GM19372 (cell line): ENCODE data around the gene ABCF2.

ENCODE experiments used
- ATAC-seq: cut with Tn5 transposase; IDR thresholded peaks from one replicate; pipeline ENCODE4 v1.9.1; 2021; ENCODE audit warnings: mild to moderate bottlenecking, low read depth, moderate library complexity; ENCODE audit not compliant: unreplicated experiment

The ABCF2 gene

DNA sequence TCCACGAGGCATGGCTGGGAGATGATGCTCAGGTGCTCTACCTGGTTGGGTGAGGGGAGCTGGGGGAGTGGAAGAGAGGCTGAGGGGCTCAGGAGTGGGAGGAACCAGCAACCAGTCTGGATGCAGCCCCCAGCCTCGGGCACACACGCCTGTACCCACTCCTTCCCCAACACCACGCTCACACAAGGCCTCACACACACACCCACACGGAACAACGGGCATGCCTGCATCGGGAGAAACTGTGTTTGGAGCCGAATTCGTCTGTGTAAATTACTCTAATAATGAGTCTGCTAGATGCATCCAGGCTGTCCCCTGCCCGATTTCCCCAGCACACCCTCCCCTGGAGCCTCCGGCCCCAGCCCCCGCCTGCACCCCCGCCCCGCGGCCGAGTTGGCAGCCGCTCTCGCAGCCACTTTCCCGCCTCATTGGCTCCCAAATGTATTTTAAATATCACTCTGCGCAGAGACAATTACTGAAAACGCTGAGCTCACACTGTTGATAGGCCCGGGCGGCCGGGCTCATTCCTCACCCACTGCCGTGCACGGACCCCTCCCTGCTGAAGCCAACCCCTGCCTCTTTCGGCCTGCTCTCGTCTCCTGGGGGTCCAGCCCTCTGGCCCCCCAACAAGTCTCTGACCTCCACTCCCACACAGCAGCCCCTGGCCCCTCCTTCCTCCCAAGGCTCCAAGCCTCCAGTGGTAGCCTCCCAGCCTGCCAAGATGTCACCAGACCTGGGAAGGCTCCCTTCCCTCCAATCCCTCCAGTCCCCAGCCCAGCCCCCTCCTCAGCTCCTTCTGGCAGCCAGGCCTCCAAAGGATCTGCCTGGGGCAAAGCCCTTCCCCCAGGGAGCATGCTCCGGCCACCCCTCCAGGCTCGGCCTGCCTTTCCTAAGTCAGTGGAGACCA is 27.8 kb downstream of the ABCF2 start:
- ATAC-seq, result no peak

DNA sequence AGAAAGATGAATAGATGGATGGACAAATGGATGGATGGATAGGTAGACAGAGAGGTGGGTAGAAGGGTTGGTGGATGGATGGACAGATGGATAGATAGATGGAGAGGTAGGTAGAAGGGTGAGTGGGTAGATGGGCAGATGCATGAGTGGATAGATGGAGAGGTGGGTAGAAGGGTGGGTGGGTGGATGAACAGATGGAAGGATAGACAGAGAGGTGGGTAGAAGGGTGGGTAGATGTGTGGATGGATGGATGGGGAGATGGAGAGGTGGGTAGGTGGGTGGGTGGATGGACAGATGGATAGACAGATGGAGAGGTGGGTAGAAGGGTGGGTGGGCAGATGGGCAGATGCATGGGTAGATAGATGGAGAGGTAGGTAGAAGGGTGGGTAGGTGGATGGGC is 29.1 kb downstream of the ABCF2 start:
- ATAC-seq, result no peak

DNA sequence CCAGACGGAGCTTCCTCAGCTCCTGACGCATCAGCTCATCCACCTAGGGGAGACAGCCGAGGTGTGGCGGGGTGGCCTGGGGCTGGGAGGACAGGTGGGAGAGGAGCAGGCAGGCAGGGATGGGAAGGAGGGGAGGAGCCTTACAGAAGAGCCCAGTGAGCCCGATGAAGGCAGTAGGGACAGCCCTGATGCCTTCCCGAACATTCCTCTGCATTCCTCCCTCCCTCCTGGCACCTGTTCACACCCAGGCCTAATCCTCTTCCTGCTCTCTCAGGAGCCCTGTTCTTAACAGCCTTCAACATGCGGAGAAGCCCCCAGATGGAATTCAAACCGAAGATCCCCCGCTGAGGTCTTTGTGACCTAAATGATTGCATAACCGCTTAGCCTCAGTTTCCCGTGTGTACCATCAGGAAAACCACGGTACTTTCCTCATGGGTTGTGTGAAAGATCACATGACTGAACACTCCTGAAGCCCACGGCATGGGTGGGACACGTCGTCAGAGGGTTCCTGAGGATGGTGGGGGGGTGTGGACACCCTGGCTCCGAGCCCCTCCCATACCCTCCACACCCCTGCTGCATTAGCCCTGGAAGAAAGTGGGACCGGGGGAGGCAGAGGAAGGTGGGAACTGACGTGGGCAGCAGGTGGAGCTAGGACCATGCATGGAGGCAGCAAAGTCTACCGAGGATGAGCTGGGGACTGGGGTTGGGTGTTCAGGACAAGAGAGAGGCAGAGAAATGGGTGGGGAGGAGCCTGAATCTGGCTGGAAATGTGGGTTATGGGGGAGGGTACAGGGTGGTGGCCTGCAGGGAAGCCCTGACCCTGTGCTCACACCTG is 31.2 kb downstream of the ABCF2 start:
- no peak for ATAC-seq

DNA sequence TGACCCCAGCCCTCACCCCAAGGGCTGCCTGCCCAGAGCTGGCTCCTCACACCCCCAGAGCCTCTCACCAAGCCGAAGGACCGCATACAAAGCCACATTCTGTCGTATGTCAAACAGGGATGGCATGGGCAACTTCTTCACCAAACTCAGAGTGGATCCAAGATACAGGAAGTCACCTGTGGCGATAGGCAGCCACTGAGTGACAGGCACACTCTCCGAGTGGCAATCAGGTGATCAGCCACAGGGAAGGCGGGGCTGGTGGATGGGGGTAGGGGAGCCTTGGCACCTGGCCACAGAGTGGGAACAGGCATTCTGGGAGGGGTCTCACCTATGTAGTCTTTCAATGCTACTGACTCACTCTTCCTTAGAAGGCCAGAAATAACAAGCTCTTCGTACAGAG is 32.8 kb downstream of the ABCF2 start:
- no peak for ATAC-seq

DNA sequence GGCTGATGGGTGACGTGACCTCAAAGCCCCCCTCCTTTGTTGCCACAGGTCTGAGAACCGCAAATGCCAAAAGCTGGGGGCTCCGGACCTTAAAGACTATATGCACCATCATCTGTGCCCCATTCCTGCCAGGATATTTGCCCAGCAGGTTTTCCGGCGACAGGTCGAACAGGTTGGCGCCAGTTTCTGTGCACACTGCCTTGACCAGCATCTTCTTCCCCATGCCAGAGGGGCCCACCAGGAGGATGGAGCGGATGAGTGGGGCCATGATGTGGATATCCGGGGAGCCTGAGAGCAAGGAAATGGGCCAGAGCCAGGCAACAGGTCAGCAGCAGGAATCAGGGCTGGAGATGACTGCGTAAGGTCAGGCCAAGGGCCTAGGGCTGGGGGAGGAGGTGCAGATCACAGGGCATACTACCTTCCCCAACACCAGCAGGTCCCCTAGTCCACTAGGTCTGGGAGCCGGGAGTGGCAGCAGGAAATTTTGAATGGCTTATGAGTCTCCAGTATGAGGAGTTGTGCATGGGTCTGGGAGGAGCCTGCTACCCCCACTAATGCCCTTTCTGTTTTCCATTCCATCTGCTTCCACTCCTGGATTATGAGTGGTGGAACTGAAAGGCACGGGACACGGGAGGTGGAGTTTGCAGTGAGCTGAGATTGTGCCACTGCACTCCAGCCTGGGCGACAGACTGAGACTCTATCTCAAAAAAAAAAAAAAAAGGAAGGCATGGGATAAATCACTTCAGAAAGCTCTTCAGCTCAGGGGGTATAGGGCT is 33.6 kb downstream of the ABCF2 start:
- no peak for ATAC-seq

DNA sequence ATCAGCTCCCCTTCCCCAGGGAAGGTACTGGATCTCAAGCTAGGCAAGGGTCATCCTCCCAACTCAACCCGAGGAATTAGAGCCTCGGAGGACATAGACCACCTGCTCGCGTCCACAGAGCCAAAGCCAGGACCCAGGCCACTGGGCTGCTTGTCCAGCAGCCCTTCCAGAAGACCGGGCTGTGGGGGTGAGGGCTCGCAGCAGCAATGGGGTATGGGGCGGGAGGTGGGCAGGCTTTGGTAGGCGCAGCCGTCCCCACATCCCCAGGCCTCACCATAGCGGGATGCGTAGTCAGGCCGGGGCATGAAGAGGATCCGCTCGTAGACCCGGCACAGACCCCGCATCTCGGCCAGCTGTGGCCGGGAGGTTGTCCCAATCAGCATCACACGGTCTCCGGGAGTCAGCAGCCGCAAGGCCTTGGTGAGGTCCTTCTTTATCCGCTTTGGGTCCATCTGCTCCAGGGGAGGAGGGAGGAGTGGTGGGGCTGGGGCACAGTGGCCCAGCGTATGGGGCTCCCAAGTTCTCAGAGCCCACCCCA is 34.9 kb downstream of the ABCF2 start:
- no peak for ATAC-seq

DNA sequence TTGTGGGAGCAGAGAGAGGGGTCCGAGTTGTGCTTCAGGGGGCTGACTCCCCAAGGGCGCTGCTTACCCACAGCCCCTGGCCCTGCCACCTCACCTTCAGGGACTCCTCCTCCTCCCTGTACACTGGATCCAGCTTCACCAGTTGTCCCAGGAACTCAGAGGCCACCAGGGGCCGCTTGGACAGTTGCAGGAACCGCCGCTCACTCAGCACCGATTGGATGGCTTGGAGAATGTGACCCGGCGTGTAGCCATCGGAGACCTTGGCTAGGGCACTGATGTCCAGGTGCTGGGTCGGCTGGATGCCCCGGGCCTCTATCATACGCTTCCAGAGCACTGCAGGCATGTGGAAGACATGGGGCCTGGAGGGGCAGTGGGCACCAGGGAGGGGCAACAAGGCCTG is 35.5 kb downstream of the ABCF2 start:
- no peak for ATAC-seq

DNA sequence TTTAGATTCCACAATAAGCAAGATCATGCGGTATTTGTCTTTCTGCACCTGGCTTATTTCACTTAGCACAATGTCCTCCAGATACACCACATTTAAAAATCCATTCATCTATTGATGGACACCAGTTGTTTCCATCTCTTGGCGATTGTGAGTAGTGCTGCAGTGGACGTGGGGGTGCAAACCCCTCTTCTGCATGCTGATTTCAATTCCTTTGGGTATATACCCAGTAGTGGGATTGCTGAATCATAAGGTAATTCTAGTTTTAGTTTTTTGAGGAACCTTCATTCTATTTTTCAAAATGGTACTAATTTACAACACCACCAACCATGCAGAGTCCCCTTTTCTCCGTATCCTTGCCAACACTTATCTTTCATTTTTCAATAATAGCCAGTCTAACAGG is 38.0 kb downstream of the ABCF2 start:
- no peak for ATAC-seq

DNA sequence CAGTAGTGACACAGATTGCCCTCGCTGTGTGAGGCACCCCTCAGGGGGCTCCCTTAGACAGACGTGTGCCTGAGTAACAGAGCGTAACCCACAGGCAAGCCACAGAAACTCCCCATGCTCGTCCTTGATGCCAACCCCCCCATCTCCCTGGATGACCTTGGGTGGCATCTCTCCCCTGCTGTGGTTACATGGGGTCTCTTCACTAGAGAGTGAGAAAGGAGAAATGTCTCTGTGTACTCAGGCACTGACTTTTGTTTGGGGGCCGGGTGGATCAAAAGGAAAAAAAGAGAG is 38.8 kb downstream of the ABCF2 start:
- ATAC-seq, result no peak

DNA sequence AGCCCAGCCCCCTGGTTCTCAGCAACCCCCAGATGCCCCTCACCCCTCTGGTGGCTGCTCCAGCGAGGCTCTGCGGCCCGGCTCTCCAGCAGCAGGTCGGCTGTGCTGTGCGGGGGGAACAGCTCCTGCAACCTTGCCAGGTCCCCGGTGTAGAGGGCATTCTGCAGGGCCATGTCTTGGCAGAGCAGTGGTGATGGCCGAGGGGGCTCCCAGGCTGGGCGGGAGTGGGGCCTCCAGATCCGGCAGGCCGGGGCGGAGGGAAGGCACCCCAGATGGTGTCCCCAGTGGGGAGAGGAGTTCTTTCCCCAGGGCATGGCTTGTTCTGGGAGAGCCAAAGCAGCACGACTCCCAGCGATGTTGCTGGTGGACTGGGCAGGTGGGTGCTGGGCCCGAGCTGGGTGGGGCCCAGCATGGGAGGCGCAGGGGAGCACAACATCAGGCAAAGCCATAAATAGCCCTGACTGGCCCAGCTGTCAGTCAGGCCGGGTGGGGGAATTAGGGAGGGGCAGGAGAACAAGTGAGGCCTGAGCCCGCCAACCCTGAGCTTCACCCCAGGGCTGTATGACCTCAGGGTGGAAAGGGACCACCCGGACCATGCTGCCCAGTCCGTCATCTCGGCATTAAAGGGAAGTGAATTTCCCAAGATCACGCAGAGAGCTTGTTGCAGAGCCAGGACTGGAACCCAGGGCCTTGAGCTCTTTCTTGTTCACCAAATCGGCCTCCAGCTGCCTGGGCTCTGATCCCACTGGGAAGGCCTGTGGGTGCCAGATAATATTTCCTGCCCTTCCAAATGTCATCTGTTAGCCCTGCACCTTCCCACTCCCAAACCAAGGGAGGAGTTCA is 39.4 kb downstream of the ABCF2 start:
- ATAC-seq, result no peak

DNA sequence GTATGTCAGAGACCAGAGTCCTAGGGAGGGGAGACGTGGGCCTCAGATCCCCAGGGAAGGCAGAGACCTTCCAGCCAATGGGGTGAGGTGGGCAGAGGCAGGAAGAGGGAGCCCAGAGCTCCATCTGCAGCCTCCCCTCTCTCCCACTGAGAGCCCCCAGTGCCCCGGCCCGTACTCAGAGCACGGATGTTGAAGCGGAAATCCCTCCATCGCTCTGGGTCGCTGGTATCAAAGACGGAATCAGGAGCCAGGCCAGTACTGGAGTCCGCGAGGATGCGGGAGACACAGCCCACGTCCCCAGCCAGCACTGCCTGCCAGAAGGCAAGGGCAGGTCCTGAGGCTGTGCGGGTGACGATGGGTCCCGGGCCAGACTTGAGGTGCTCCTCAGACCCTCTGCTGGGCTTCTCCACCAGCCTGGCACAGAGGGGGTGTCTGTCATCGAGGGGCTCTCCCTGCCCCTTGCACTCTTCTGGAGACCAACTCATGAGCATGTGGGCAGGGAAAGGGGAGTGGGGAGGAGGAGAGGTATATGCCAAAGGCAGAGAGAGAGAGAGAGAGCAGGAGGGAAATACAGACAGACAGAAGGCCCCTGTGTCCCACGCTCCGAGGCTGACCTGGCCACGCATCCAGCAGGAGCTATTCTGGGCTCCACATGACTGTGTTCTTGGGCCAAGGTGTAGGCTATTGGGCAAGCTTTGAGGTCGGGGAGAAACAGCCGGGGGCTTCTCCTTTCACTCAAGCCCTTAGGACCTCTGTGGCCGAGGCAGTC is 40.2 kb downstream of the ABCF2 start, which contains the start of gene ASB10:
ASB10 (minus strand) TSS at position 611 of the 769 bp plus-strand sequence; CDS start at position 491, 120 bp downstream.
- ATAC-seq, result no peak

DNA sequence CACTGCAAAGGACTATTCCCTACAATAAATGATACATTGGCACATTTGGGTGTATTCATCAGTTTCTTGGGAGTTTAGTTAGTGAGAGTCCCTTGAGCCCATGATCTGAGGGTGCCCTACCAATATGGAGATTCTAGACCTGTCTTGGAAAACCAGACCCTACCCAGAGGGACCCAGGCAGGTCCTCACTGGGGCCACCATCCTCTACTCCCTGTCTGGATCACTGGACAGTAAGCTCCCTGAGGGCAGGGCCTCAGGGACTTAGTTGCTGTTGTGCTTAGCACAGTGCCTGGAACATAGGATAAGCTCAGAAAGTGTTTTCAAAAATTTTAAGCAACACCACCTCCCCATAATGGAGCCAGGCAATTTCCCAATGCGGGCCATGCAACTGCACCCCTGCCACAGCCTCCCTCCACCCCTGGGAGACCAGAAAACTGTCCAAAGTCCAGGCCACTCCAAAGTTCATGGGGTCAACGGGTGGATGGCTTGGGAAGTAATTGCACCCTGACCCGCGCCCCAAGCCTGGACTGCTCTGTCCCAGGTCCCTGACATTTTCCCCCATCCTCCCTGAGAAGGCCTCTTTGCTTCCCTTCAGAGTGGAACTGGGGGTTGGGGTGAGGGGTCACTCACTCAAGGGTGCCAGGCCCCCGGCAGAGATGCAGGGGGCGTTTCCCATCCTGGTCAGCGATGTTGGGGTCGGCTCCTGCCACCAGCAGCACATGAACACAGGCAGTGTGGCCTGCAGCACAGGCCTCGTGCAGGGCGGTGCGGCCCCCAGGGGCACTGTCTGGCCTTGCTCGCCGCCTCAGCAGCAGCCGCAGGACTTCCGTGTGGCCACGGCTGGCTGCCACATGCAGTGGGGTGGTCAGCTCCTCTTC is 41.0 kb downstream of the ABCF2 start:
- no peak for ATAC-seq

DNA sequence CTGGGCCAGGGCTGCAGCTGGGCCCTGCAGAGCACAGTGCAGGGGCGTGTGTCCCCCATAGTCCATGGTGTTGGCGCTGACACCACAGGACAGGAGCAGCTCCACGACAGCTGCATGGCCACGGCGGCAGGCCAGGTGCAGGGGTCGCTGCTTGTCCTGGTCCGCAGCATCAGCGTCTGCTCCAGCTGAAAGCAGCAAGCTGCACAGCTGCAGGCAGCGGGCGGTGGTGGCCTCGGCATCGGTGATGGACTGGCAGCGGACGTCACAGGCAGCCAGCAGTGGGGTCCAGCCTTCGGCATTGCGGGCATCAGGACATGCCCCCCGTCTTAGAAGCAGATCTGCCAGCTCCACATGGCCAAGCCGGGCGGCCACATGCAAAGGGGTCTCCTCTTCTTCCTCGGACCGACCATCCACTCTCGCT is 46.0 kb downstream of the ABCF2 start:
- ATAC-seq, result no peak

DNA sequence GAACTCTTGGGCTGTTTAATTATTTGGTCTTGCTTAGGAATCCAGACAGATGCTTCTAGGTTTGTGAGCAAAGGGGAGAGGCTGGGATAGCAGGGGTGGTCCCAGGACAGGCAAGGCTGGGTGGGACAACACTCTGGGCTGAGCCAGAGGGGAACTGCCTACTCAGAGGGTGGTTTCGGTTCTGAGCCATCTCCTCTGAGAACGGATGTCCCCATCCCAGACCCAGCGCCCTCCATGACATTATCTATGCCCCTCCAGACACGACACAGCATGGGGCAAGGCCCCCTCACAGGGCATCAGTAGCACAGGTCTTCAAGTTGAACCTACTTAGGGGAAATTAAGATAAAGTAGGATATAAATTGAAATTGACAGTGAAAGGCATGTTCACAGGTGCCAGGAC is 47.1 kb downstream of the ABCF2 start:
- ATAC-seq, result no peak

DNA sequence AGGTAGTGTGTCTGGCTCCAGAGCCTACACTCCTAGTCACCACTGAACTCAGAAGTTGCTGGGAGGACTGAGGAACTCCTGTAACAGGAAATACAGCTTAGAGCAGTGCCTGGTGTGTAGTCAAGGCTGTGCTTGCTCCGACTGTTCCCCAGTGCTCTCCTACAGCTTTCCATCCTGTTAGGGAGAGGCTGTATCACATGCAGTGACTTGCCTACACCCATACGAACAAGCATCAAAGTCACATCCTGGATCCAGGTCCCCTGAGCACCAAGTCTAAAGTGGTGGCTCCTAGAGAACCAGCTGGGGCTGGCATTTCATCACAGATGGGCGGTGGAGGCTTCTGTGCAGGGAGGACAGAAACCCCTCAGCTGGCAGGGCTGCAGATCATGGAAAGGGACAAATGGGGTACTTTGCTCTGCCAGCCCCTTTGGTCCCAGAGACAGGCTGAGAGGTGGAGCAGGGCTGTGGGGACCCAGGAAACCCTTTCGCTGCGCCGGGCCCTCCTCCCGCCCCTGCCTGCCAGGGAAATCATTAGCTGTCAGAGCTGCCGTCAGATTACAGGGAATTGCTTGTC is 47.6 kb downstream of the ABCF2 start:
- no peak for ATAC-seq

DNA sequence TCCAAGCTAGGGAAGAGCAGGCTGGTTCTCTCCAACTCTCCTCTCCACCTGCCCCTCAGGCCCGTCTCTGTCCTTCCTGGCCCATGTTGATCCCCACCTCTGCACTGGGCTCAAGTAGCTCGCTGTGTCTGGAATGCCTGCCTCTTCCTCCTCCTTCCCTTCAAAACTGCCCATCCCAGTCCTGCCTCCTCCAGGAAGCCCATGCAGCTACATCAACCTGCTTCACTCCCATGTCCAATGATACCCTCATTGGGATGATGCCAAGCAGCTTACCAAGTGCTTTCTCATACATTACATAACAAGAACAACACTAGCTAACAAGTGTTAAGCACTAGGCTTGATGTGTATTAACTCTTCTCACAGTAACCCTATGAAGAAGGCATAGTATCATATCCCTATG is 48.2 kb downstream of the ABCF2 start:
- ATAC-seq, result no peak

DNA sequence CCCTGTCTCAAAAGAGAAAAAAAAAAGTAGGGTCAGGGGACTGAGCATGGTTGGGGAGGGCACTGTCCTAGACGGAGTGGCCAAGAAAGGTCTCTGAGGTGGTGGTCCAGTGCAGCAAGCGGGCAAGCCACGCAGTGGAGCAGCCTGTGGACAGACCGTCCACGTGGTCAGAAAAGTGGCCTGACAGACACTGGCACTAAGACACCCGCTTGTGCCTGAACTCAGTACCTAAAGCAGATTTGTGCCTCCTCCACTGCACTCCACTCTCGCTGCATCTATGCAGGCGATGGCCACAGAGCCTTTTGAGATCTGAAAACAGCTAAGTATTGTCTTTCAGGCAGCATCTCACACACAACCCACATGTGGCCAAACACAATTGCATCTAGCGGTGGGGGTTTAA is 48.8 kb downstream of the ABCF2 start:
- no peak for ATAC-seq

DNA sequence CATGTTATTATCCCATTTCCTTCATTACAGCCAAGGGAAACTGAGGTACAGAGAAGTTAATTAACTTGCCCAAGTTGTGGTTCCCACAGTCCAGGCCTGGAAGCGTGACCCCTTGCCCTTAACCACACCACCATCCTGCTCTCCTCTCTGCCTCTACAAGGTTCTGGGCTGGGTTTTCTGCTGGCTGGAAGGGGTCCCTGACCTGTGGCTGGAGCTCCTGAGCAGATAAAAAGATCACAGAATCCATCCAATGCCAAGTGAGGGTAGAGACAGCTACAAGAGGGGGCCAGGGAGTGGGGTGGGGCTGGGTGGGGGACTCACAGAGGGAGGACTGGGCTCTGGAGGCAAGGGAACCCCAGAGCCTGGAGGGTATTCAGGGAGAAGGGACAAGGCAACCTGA is 49.7 kb downstream of the ABCF2 start:
- ATAC-seq, result no peak
